CD14-positive monocyte (primary cell): Measurements from ENCODE around the gene LRCH1. TPM values are rescaled to one million over a fixed set of nuclear protein-coding genes. Genes with fewer than 3 reads are reported as not detected.

Source experiments
- DNase-seq, 3 donors: peaks; one replicate each; pipeline ENCODE4 v3.0.0-alpha.2; 2011 to 2022
- H2AFZ ChIP-seq: 2 replicates; pipeline ENCODE4 v1.6.0; 2012; ENCODE audit warnings: mild to moderate bottlenecking, low read depth, low read length, inconsistent platforms; ENCODE audit not compliant: insufficient read depth, poor library complexity, severe bottlenecking
- H3K27ac ChIP-seq, 2 donors: 1 replicate in 1 of 2; 2 replicates in 1 of 2; pipeline ENCODE4 v1.5.1; 2012 to 2013; ENCODE audit warnings: low read length in 2 of 2, control low read depth in 1 of 2, inconsistent platforms in 1 of 2, low read depth in 1 of 2, mild to moderate bottlenecking in 1 of 2
- H3K27me3 ChIP-seq, 2 donors: one replicate each; pipeline versions ENCODE4 v1.6.0 to v1.6.1; 2011 to 2013; ENCODE audit warnings: low read length in 2 of 2; ENCODE audit not compliant: control insufficient read depth in 2 of 2, insufficient read depth in 2 of 2
- H3K36me3 ChIP-seq, 2 donors: replicated peaks in 1 of 2; 1 replicate in 1 of 2; 2 replicates in 1 of 2; pipeline versions ENCODE4 v1.5.1 to v1.6.1; 2012 to 2013; ENCODE audit warnings: low read length in 2 of 2, control low read depth in 1 of 2, inconsistent platforms in 1 of 2, mild to moderate bottlenecking in 1 of 2; ENCODE audit not compliant: insufficient read depth in 2 of 2, control insufficient read depth in 1 of 2
- H3K4me1 ChIP-seq, 2 donors: 1 replicate in 1 of 2; 2 replicates in 1 of 2; pipeline versions ENCODE4 v1.5.1 to v1.6.1; 2012 to 2013; ENCODE audit warnings: low read length in 2 of 2, control low read depth in 1 of 2, inconsistent platforms in 1 of 2, mild to moderate bottlenecking in 1 of 2, moderate library complexity in 1 of 2; ENCODE audit not compliant: insufficient read depth in 2 of 2, control insufficient read depth in 1 of 2
- H3K4me2 ChIP-seq: replicated peaks from 2 replicates; pipeline ENCODE3; 2012; ENCODE audit warnings: low read length, moderate library complexity, mild to moderate bottlenecking; ENCODE audit not compliant: poor library complexity, severe bottlenecking; ENCODE audit errors: extremely low read depth
- H3K4me3 ChIP-seq, 3 experiments: fragments of 200-600 bp in 1 of 3; sonication (generic) in 1 of 3; replicated peaks in 1 of 3; 1 replicate in 2 of 3; 2 replicates in 1 of 3; pipeline ENCODE4 v1.5.1; 2011 to 2013; ENCODE audit warnings: low read length in 3 of 3, mild to moderate bottlenecking in 3 of 3, control low read depth in 2 of 3, low read depth in 2 of 3, inconsistent platforms in 1 of 3, moderate library complexity in 1 of 3
- H3K79me2 ChIP-seq: 2 replicates; pipeline ENCODE4 v1.6.0; 2012; ENCODE audit warnings: mild to moderate bottlenecking, control low read depth, inconsistent platforms, low read length, moderate library complexity; ENCODE audit not compliant: insufficient read depth
- H3K9ac ChIP-seq: 2 replicates; pipeline ENCODE4 v1.6.0; 2017; ENCODE audit warnings: low read length, mild to moderate bottlenecking; ENCODE audit not compliant: insufficient read depth, poor library complexity, severe bottlenecking
- H3K9me3 ChIP-seq, 2 donors: replicated peaks in 1 of 2; 1 replicate in 1 of 2; 2 replicates in 1 of 2; pipeline versions ENCODE4 v1.5.1 to v1.6.1; 2012 to 2013; ENCODE audit warnings: low read length in 2 of 2, control low read depth in 1 of 2; ENCODE audit not compliant: control insufficient read depth in 1 of 2, insufficient read depth in 1 of 2
- H4K20me1 ChIP-seq: 2 replicates; pipeline ENCODE4 v1.6.0; 2012; ENCODE audit warnings: mild to moderate bottlenecking, low read length, control low read depth, moderate library complexity; ENCODE audit not compliant: insufficient read depth
- H3K27ac Mint-ChIP-seq, 7 donors: one replicate each; pipeline ENCODE4 v1.8.0; 2020; ENCODE audit warnings: mild to moderate bottlenecking in 7 of 7, mixed read lengths in 7 of 7, moderate library complexity in 6 of 7, inconsistent platforms in 2 of 7
- H3K27me3 Mint-ChIP-seq, 3 donors: one replicate each; pipeline ENCODE4 v1.8.0; 2021 to 2022; ENCODE audit warnings: low read depth in 3 of 3, mild to moderate bottlenecking in 3 of 3, mixed read lengths in 3 of 3, moderate library complexity in 3 of 3, inconsistent platforms in 1 of 3
- H3K36me3 Mint-ChIP-seq, 2 donors: one replicate each; pipeline ENCODE4 v1.8.0; 2020; ENCODE audit warnings: mixed read lengths in 2 of 2, inconsistent platforms in 1 of 2, mild to moderate bottlenecking in 1 of 2
- H3K4me1 Mint-ChIP-seq: one replicate; pipeline ENCODE4 v1.8.0; 2020; ENCODE audit warnings: mild to moderate bottlenecking, mixed read lengths
- H3K4me3 Mint-ChIP-seq, 2 donors: one replicate each; pipeline ENCODE4 v1.8.0; 2020; ENCODE audit warnings: mild to moderate bottlenecking in 2 of 2, mixed read lengths in 2 of 2, moderate library complexity in 1 of 2
- H3K9me3 Mint-ChIP-seq, 7 donors: one replicate each; pipeline ENCODE4 v1.8.0; 2020 to 2022; ENCODE audit warnings: mixed read lengths in 7 of 7, mild to moderate bottlenecking in 6 of 7, moderate library complexity in 6 of 7, inconsistent platforms in 2 of 7
- WGBS: methylation state at CpG from one replicate; pipeline ENCODE4 v1.1.5; 2013; ENCODE audit warnings: missing lambda C conversion rate; ENCODE audit not compliant: insufficient coverage; 5-methylcytosine and 5-hydroxymethylcytosine counted together
- intact Hi-C, 2 donors: fragments of 100-400 bp; cut with micrococcal nuclease; formaldehyde crosslinking; loops; one replicate each; pipeline versions ENCODE4 v1.15.0 to v1.15.1; 2023
- polyA plus RNA-seq, 3 donors: library from polyadenylated mRNA; depleted of rRNA in 1 of 3; unstranded in 2 of 3; stranded (reverse) in 1 of 3; fragments of 300-500 nt in 2 of 3; fragments of >200 nt in 1 of 3; fragmentation: Illumina TruSeq in 2 of 3; gene quantifications; 1 replicate in 2 of 3; 2 replicates in 1 of 3; pipeline ENCODE4 v1.2.3, GENCODE V29; 2012 to 2021
- TF ChIP-seq, protein P1 (sequence below): fragments of 200-600 bp; IDR thresholded peaks from one replicate; pipeline ENCODE4 v1.8.0; 2022; ENCODE audit warnings: antibody characterized with exemption, mild to moderate bottlenecking

The LRCH1 gene
- polyA plus RNA-seq, 3 donors = 0.88 to 7.1 (median 2.1) TPM

GRCh38 chr13:46561286-46561685 is 8.3 kb downstream of the LRCH1 start:
- Histone ChIP-seq H2AFZ (no peak overlapping the region), H3K4me3 (no peak overlapping the region), H3K4me1 (no peaks in the 10 kb centered on the region), H3K79me2 (peaks cover 95% of the 10 kb centered on the region), H4K20me1 (peaks cover 97% of the 10 kb centered on the region), H3K9me3 (no peaks in the 10 kb centered on the region), H3K9ac (no peak overlapping the region), H3K27ac (no peak overlapping the region), H3K27me3 (no peaks in the 10 kb centered on the region), H3K4me2 (no peak overlapping the region), H3K36me3 (no peaks in the 10 kb centered on the region)
- no peaks in the 10 kb centered on the region for H3K9me3 Mint-ChIP-seq
- peaks cover 19% of the 10 kb centered on the region for H3K4me1 Mint-ChIP-seq
- H3K27ac Mint-ChIP-seq = no peak overlapping the region
- TF ChIP-seq, protein P1, sequence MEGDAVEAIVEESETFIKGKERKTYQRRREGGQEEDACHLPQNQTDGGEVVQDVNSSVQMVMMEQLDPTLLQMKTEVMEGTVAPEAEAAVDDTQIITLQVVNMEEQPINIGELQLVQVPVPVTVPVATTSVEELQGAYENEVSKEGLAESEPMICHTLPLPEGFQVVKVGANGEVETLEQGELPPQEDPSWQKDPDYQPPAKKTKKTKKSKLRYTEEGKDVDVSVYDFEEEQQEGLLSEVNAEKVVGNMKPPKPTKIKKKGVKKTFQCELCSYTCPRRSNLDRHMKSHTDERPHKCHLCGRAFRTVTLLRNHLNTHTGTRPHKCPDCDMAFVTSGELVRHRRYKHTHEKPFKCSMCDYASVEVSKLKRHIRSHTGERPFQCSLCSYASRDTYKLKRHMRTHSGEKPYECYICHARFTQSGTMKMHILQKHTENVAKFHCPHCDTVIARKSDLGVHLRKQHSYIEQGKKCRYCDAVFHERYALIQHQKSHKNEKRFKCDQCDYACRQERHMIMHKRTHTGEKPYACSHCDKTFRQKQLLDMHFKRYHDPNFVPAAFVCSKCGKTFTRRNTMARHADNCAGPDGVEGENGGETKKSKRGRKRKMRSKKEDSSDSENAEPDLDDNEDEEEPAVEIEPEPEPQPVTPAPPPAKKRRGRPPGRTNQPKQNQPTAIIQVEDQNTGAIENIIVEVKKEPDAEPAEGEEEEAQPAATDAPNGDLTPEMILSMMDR = no peak
- H3K27me3 Mint-ChIP-seq = peaks cover 0 to 1% (median 1%) of the 10 kb centered on the region in 3 donors
- no peaks in the 10 kb centered on the region for H3K36me3 Mint-ChIP-seq
- WGBS = 33% methylated on average over 1 of the region's 2 CpGs
- no peak for DNase-seq
- intact Hi-C loops = no loop called here
- H3K4me3 Mint-ChIP-seq = no peak overlapping the region

GRCh38 chr13:46561691-46562090 is 8.7 kb downstream of the LRCH1 start:
- H3K4me1 Mint-ChIP-seq = peaks cover 20% of the 10 kb centered on the region
- Histone ChIP-seq H3K79me2 (peaks cover 95% of the 10 kb centered on the region), H3K4me1 (no peaks in the 10 kb centered on the region)

More at GRCh38 chr13:46561691-46562090, 8.7 kb downstream of the LRCH1 start:
- Histone ChIP-seq H3K9me3 (no peaks in the 10 kb centered on the region), H3K9ac (no peak overlapping the region), H3K4me3 (no peak overlapping the region), H4K20me1 (peaks cover 97% of the 10 kb centered on the region), H3K4me2 (no peak overlapping the region), H2AFZ (no peak overlapping the region), H3K27ac (no peak overlapping the region), H3K36me3 (no peaks in the 10 kb centered on the region), H3K27me3 (no peaks in the 10 kb centered on the region)
- Mint-ChIP-seq H3K4me3 (no peak overlapping the region), H3K27me3 (peaks cover 0 to 1% (median 1%) of the 10 kb centered on the region in 3 donors), H3K36me3 (no peaks in the 10 kb centered on the region), H3K27ac (no peak overlapping the region), H3K9me3 (no peaks in the 10 kb centered on the region)
- TF ChIP-seq, protein P1 = no peak
- intact Hi-C loops = no loop called here
- 100% methylated on average over 1 of the region's 1 CpG for WGBS
- no peak for DNase-seq
